GM19239 (cell line): ENCODE measurements around the gene SPINK14.

Source experiments
- DNase-seq: peaks from one replicate; pipeline ENCODE4 v3.0.0; 2011; ENCODE audit warnings: low spot score; ENCODE audit not compliant: insufficient read length
- FAIRE-seq: peaks from 2 replicates; lab custom pipeline; 2011; peaks lifted over from hg19 to GRCh38; lab: Jason Lieb, UNC

SPINK14 gene

GRCh38 chr5:148168246-148168645 lies at the start of gene SPINK14:
Gene SPINK14, plus strand, starts transcription at chr5:148168546. Its CDS starts 1,187 bp downstream, at chr5:148169733.
- no peak for FAIRE-seq
- no peak for DNase-seq

GRCh38 chr5:148120317-148120716 lies 48.0 kb upstream of the SPINK14 start:
- DNase-seq: no peak
- FAIRE-seq: no peak

GRCh38 chr5:148125641-148126040 lies 42.7 kb upstream of the SPINK14 start:
- no peak for FAIRE-seq
- no peak for DNase-seq

- DNase-seq (no peak), FAIRE-seq (no peak)
These were observed 33.0 kb upstream of the SPINK14 start for GRCh38 chr5:148135091-148136048.

GRCh38 chr5:148140846-148141245 lies 27.5 kb upstream of the SPINK14 start:
- DNase-seq (no peak), FAIRE-seq (no peak)

- DNase-seq (no peak), FAIRE-seq (no peak)
These were observed 26.7 kb upstream of the SPINK14 start for GRCh38 chr5:148141645-148142044.

GRCh38 chr5:148145916-148146315 lies 22.4 kb upstream of the SPINK14 start:
- FAIRE-seq: no peak
- no peak for DNase-seq

GRCh38 chr5:148146487-148146886 lies 21.9 kb upstream of the SPINK14 start:
- FAIRE-seq (peak; percentile 21), DNase-seq (no peak)

- no peak for DNase-seq
- no peak for FAIRE-seq
These were observed 20.9 kb upstream of the SPINK14 start for GRCh38 chr5:148147415-148147814.

GRCh38 chr5:148151872-148152271 lies 16.5 kb upstream of the SPINK14 start:
- no peak for FAIRE-seq
- DNase-seq: no peak

- DNase-seq: no peak
- FAIRE-seq: no peak
These were observed 15.6 kb upstream of the SPINK14 start for GRCh38 chr5:148152781-148153180.

- FAIRE-seq (no peak), DNase-seq (no peak)
These were observed 11.7 kb upstream of the SPINK14 start for GRCh38 chr5:148156609-148157008.

GRCh38 chr5:148162038-148162437 lies 6.3 kb upstream of the SPINK14 start:
- DNase-seq (no peak), FAIRE-seq (no peak)

- no peak for FAIRE-seq
These were observed 5.0 kb upstream of the SPINK14 start for GRCh38 chr5:148163345-148163744.

GRCh38 chr5:148166550-148167283 lies 1.6 kb upstream of the SPINK14 start:
- FAIRE-seq (no peak), DNase-seq (no peak)

More at GRCh38 chr5:148163345-148163744, 5.0 kb upstream of the SPINK14 start:
- no peak for DNase-seq

GRCh38 chr5:148172377-148172776 lies 4.0 kb downstream of the SPINK14 start:
- DNase-seq (no peak), FAIRE-seq (no peak)

- DNase-seq (no peak), FAIRE-seq (no peak)
These were observed 8.1 kb downstream of the SPINK14 start for GRCh38 chr5:148176480-148176879.

- FAIRE-seq: no peak
These were observed 8.9 kb downstream of the SPINK14 start for GRCh38 chr5:148177207-148177606.

GRCh38 chr5:148179234-148179824 lies 11.0 kb downstream of the SPINK14 start:
- DNase-seq (no peak), FAIRE-seq (peak; percentile 80)

More at GRCh38 chr5:148177207-148177606, 8.9 kb downstream of the SPINK14 start:
- no peak for DNase-seq

- DNase-seq (no peak), FAIRE-seq (no peak)
These were observed 18.1 kb downstream of the SPINK14 start for GRCh38 chr5:148186248-148187003.
